HG02840 (cell line): Measurements from ENCODE around the gene AGRP.

Experiments
- ATAC-seq: cut with Tn5 transposase; IDR thresholded peaks from one replicate; pipeline ENCODE4 v1.9.1; 2021; ENCODE audit warnings: mild to moderate bottlenecking, moderate library complexity, moderate number of reproducible peaks; ENCODE audit not compliant: unreplicated experiment, low FRiP score

AGRP gene

DNA sequence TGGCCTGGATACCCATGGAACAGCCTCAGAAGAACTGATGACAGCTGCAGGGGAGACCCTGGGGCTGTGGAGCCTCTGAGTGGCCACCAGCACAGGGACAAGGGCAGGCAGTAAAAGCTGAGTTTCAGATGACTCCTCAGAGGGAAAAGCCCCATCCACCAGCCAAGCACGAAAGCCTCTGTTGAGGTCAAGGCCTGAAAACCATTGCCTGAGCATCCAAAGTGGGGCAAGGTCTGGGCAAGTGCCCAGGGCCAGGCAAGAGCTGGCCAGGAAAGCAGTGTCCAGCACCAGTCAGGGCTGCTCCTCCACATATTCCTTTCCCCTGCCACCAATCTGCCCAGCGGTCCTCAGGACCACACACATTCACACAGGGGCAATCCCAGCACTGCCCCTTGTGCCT, 18.8 kb downstream of the AGRP start:
- no peak for ATAC-seq

DNA sequence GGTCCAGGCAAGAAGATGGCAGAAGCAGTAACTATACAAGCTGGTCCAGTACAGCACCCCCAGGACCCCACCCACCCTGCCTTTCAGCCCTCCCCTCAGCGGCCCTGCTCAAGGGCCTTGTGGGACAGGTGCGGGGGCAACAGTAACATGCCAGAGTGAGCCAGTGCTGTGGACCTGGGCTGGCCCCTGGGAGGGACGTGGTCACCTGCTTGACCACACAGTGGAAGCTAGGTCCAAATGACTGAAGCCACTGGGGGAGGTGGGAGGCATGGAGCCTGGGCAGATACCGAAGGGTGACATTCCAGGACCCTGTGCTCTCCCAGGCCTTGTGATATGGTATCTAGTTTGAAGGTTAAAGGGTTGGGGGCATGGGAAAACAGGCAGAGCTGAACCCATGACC, 19.7 kb downstream of the AGRP start:
- no peak for ATAC-seq

DNA sequence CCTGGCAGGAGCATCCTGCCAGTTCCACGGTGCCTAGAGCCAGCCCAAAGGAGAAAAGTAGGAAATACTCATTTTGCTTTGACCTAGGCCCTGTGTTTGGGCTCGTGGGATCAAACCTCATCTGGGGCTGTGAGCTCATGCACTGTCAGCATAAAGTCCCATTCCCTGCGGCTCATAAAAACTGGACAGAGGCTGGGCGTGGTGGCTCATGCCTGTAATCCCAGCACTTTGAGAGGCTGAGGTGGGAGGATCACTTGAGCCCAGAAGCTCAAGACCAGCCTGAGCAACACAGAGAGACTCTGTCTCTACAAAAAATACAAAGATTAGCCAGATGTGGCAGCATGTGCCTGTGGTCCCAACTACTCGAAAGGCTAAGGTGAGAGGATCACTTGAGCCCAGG, 20.3 kb downstream of the AGRP start:
- ATAC-seq, result no peak

DNA sequence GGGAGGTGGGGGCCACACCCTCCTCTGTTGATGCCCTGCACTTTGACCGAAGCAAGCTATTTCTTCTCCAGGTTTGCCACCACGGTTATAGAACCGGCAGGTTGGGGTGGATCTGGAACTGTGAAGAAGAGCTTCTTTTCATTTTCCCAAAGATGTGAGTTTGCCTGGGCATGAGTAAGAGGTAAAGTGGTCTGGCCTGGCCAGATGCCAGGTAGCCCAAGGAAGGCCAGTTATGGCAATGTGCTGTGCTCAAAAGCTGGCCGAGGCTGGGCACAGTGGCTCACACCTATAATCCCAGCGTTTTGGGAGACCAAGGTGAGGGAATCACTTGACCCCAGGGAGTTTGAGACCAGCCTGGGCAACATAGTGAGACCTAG, 21.1 kb downstream of the AGRP start:
- ATAC-seq, result no peak

DNA sequence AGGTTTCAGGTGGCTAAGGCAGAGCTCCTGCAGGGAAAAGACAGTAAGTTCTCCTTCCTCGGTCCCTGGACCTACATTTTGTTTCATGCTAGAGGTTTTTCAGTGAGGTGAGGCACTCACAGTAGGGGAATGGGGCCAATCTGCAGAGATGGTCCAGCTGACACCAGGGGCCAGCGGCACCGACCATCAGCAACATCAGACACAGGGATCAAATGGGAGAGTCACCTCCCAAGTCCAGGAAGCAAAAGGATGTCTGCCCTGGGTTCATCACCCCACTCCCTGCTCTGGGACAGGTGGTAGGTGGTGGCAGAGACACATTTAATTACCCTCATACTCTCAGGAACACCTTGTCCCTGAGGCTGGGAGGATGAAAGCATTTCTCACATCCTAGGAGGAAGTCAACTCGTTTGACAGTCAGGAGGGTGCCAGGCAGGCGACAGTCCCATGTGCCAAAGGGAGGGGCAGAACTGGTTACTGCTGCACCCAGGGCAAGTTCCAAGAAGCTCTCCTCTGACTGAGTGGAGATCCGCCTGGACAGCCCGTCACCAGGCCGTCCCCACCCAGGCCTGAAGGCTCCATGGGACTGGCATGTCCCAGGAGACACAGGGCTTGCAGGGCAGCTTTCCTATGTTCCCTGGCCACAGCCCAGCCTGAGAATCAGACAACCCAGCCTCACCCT, 21.6 kb downstream of the AGRP start:
- no peak for ATAC-seq

DNA sequence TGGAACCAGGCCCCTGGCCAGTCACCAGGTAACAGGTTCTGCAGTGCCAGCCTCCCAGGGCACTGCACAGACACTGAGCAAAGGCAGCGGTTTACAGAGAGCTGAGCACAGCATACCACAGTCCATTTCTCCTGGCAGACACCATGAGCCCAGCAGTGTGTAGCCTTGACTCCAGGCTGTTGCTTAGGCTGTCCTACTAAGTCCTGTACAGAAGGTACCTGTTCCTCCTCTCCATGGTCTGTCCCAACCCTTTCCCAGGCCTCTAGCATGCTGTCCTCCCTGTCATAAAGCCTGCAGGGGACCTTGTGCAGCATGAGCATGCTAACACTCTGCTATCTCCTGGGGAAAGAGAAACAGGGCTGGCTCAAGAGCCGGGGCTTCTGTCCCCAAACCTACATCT, 22.4 kb downstream of the AGRP start:
- ATAC-seq, result no peak

DNA sequence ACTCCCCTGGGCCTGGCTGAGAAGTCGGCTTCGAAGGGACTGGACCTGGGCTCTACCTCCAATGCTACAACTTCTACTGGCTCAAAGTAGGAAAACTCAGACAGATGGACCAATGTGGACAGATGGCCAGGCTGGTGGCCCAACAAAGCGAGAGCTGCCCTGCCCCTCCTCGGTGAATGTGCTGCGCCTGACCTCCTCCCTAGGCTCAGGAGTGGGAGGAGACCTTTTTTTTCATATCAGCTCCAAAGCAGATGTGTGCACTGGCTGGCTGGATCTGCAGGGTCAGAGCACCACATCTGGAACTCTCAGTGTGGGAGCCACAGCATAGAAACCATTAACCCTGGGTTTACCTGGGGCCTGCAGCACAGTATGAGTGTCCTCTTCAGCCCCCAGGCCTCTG, 23.2 kb downstream of the AGRP start:
- no peak for ATAC-seq

DNA sequence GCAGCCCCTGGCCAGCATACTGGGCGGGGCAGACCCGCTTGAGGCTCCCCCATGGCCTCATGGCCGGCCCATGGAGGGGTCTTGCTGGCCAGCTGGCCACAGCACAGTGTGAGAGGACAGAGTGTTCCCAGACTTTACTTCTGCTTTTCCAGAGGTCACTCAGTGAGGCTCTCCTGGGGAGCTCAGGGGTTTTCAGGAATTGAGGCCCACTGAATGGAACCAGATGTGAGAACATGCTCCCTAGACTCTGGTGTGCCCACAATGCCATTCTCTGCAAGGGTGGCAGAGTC, 23.5 kb downstream of the AGRP start:
- ATAC-seq, result no peak

DNA sequence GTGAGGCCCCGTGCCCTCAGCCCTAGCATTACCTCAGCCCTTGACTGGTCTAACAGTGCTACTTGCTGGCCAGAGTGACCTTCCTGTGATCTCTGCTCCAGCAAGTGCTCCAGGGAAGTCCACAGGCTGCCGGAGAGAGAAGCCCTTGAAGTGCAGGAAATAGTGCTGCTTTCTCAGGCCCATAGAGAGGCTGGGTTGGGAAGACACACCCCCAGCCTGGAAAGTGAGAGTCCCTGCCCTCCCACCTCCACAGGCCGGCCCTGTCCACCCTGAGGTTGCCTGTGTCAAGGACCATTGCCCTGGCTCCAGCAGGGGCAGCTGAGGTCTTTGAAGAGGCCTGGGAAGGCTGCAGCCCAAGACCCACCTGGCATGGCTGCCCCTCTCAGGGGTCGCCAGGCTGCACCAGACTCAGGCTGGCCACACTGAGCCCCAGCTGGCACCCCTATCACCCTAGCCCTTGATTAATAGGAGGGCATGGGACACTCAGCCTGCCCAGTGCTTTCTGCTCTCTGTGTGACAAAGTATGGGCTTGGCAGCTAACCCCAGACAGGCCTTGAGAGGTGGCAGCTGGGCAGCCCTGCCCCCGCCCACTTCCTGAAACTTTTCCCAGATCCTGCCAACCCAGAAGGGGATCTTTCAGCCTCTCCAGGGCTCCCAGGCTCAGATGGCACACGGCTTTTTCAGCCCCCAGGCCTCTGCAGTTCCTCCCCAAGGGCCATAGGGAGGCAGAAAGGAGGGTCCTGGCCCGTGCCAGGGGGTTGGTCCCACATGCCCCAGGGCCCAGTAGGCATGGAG, 24.1 kb downstream of the AGRP start:
- ATAC-seq, result no peak

DNA sequence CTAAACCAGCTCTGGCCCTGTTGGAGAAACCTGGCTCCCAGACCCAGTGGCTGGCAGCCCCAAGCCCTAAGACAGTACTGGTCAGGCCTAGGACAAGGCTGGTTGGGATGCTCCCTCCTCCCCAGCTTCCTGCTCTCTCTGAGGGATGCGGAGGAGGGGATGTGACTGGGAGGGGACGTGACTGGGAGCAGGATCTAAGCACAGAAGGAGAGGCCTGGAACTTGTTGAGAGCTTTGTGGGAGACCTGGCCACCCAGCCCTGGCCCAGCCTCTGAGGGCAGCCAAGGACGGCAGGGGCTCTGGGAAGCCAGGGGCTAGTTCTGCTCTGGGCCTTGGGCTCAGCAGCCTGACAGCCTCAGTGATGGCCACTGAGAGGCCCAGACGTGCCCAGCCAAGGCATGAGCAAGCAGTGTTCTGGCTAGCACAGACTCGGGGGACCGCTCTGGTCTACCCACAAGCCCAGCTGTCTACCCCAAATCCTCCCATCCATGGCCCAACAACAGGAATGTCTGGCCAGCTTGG, 25.2 kb downstream of the AGRP start:
- no peak for ATAC-seq

DNA sequence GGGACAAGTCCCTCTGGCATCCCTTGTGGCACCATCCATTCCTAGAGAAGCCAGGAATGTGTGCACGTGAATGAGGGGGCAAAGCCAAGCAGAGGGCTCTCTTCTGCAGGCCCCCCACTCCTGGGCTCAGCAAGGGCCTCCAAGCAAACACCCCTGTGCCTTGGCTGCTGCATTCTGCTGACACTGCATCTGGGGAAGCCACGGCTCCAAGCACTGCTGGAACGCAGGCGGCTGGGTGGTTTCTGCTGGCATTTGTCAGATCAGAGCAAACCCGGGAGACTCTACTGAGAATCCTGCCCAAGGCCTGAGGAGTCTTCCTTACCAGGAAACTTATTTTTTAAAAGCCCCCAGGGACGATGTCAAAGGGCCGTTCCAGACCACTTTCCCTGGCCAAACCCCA, 25.7 kb downstream of the AGRP start:
- no peak for ATAC-seq

DNA sequence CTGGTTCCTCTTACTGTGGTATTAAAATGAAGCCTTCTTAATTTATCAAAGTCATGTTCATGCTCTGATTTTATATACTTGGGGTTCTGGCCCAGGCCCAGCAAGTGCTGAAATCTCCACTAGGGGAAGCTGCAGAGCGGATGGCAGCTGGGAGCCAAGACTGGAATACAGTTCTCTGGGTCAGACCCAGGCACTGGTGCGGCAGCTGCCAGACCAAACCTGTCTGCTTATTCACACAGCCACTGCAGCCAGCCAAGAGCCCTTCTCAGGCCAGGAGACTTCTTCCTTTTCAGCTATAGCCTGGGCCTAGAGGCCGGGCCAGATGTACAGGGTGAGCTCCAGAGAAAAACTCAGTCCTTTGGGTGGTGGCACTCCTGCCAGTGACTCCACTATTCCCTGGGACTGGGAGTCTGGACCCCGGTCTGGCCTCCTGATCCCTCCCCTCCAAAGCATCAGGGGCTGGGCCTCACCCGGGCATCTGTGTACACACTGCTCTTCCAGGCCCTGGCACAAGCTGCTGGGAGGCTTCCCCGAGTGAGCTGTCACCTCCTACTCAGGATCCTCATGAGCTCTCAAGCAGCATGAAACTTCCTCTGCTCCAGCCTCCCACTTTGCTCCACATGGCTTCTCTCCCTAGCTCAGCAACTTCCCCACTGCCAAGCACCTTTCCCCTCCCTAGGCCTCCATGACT, 26.8 kb downstream of the AGRP start:
- no peak for ATAC-seq

DNA sequence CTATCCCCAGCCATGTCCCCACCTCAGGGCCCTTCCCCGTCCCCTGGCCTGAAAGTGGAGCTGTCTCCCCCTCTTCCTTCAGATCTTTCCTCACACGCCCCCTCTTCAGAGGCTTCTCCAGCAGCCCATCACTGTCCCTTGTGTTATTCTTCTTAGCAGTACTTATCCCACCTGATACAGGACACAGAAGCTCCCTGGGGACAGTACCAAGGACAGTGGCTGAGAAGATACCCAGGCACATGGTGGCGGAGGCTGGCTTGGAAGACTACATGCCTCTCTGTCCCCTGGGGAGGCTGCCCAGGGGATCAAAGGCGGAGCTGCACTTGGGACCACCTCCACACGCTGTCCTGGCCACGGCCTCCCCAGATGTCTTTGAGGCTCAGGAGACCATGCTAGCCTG, 28.5 kb downstream of the AGRP start:
- ATAC-seq, result no peak

DNA sequence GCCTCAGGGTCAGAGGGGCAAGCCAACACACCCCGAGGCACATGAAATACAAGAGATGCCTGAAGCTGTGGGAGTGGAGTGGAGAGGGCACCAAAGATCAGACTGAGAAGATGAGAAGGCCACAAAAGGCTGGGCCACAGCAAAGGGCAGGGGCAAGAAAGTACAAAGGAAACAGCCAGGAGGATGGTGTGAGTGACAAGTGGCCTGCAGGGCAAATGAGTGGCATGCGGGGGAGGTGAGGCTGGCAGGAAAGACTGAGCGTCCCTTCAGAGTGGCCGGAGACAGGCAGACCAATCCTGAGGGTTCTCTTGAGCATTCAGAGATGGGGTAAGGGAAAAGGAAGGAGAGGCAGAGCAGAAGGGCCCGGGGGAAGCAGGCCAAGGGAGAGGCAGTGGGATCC, 29.2 kb downstream of the AGRP start:
- ATAC-seq, result no peak

DNA sequence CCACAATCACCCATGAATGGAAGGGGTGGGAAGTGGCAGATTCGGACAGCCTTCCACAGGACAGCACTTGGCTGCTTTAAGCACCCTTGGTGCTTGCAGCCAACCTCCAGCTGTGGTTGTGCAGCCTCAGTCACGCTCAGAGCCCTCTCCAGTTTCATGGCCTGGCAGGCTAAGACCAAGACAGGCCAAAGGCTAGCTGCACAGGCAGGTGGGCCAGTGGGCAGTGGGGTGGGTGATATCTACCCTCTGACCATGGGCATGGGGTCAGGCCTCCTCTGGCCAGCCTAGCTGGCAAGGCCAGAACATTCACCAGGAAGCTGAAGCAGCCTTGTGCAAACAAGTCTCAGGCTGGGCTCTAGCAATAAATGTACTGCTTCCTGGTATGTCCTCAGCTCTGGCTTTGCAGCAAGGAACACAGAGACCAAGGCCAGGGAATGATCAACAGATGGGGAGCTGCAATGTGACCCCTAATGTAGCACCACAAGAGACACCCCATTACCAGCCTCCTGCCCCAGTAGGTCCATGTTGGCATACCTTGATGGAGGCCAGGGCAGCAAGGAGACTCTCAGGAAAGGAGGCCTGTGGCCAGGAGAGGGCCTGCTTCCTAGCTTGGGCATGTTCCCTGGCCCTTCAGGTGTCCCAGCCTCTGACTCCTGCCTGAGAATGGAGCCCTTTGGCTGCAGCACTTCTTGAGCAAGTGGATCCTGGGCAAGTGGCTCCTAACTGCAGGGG, 31.5 kb downstream of the AGRP start:
- ATAC-seq, result no peak

DNA sequence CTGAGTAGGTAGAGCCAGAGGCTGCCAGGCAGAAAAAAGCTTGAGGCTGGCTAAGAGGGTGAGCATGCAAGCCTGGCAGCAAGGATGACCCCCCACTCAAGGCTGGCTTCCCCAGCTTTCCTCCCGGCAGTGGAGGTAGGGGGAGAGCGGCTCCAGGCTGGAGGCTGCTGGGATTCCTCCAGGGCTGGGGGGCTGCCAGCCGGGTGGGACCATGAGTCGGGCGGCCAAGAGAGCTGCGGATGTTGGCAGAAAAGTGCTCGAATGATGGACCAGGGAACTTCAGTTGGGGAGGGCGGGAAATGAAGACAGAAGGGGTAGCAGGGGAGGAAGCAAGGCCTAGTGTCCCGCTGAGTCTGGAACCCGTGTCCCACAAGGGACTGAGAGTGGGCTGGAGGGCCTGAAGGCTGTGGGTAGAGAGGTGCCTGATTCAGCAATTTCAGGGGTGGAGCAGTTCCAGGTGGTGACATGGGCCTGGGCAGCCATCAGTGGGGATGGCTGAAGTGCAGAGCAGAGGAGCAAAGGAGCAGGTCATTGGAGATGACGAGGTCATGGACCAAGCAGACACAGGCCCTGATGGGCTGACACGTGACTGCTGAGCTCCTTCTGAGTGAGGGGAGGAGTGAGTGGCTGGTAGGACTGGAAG, 32.2 kb downstream of the AGRP start:
- no peak for ATAC-seq

DNA sequence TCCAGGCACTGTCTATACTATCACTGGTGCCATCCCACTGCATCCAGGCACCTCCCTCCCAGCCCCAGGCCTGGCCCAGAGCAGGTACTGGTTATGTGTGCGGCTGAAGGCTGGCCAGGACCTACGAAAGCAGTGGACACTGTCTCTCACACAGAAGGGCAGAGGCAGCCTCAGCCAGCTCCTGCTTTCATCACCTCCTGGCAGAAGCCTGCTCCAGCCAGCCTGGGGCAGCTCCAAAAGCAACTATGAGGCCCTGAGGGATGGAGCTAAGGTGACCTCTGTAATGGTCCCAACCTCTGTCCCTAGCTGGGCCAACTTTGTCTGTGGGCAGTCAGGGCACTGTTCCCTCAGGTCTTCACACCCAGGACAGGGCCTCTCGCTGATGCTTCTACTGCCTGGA, 33.6 kb downstream of the AGRP start:
- ATAC-seq, result no peak

DNA sequence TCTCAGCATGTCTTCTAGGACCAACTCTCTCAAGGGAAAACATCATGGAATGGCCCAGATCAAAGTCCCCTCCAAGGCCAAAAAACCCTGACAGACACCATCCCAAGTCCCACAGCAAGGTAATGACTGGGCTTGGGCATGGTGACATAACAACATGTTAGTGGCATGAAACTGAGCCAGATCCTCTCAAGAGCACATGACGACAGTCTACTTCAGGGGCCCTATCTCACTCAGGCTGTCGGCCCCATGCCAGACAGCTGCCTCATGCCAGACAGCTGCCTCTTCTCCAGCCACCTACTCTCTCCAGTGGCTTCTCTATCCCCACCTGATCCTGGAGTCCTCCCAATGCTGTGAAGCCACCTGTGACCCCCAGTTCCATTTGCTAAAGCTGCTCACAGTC, 34.0 kb downstream of the AGRP start:
- ATAC-seq, result no peak

DNA sequence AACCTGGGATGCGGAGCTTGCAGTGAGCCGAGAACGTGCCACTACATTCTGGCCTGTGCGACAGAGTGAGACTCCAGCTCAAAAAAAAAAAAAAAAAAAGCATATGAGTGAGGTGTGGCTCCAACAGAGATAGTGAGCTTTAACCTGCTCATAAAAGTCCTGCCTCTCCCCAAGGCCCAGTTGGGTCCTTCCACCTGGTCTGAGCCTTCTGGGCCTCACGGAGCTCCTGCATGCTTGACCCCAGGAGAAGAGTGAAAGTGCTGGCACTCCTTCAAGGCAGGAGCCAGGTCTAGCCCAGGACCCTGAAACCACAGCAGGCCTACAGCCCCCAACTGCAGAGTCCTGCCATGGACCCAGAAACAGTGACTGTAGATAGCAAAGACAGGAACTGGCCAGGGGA, 34.8 kb downstream of the AGRP start:
- no peak for ATAC-seq

DNA sequence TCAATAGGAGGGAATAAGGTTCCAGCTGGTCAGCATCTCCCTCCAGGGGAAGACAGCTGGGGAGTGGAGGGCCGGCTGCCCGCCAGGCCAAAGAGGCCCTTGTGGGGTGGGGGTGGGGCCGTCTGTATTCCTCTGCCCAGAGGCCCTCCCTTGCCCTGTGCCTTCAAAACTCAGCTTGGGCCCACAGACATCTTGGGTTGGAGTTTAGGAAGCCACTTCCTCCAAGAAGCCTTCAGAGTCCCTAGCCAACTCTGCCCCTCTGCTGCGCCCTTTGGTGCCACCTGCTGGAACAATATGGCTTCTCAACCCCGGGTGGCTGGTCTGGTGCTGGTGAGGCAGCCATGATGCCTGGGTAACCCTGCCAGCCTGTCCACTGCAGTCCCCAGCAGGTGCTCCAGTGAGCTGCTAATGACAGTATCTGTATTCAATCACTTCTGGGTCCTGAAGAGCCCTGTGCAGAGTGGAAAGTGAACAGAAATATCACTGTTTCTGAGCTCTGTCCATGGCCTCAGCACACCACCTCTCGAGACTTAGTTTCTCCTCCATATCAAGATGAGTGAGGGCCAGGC, 35.8 kb downstream of the AGRP start:
- no peak for ATAC-seq
